ENCODE data around the gene TOLLIP. TPM values are rescaled to one million over a fixed set of nuclear protein-coding genes. Genes with fewer than 3 reads are reported as not detected.

TOLLIP gene
- total RNA-seq, 4 donors from 2014 or later, result 49.8 to 91.7 (median 85.0) TPM

GRCh38 chr11:1228101-1228821, 81.2 kb downstream of the TOLLIP start:
- Histone ChIP-seq H3K4me3 (no peak overlapping the region), H3K9me3 (no peaks in the 10 kb centered on the region), H3K27ac (no peak overlapping the region), H3K36me3 (no peaks in the 10 kb centered on the region), H3K4me1 (no peaks in the 10 kb centered on the region), H3K27me3 (peaks cover 10 to 34% (median 30%) of the 10 kb centered on the region in 3 donors)
- in situ Hi-C loops (cut with MboI; ENCODE audit: low sequenced_read_pairs in 4 of 4), result no loop called here
- TF ChIP-seq, protein P1, sequence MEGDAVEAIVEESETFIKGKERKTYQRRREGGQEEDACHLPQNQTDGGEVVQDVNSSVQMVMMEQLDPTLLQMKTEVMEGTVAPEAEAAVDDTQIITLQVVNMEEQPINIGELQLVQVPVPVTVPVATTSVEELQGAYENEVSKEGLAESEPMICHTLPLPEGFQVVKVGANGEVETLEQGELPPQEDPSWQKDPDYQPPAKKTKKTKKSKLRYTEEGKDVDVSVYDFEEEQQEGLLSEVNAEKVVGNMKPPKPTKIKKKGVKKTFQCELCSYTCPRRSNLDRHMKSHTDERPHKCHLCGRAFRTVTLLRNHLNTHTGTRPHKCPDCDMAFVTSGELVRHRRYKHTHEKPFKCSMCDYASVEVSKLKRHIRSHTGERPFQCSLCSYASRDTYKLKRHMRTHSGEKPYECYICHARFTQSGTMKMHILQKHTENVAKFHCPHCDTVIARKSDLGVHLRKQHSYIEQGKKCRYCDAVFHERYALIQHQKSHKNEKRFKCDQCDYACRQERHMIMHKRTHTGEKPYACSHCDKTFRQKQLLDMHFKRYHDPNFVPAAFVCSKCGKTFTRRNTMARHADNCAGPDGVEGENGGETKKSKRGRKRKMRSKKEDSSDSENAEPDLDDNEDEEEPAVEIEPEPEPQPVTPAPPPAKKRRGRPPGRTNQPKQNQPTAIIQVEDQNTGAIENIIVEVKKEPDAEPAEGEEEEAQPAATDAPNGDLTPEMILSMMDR (IDR thresholded peaks at IDR 0.05 in 4 of 5, conservative IDR thresholded peaks at IDR 0.05 in 1 of 5), result no peak
- TF ChIP-seq POLR2A (IDR thresholded peaks at IDR 0.05), result no peak
- DNase-seq (no peak), ATAC-seq (no peak)
- intact Hi-C loops (cut with DNase I; ENCODE audit: low total_unique reads), result no loop called here

GRCh38 chr11:1227551-1228100, 81.8 kb downstream of the TOLLIP start:
- no peak overlapping the region for H3K4me3 ChIP-seq
- intact Hi-C loops (cut with DNase I; ENCODE audit: low total_unique reads), result no loop called here
- in situ Hi-C loops (cut with MboI; ENCODE audit: low sequenced_read_pairs in 4 of 4), result no loop called here

DNA sequence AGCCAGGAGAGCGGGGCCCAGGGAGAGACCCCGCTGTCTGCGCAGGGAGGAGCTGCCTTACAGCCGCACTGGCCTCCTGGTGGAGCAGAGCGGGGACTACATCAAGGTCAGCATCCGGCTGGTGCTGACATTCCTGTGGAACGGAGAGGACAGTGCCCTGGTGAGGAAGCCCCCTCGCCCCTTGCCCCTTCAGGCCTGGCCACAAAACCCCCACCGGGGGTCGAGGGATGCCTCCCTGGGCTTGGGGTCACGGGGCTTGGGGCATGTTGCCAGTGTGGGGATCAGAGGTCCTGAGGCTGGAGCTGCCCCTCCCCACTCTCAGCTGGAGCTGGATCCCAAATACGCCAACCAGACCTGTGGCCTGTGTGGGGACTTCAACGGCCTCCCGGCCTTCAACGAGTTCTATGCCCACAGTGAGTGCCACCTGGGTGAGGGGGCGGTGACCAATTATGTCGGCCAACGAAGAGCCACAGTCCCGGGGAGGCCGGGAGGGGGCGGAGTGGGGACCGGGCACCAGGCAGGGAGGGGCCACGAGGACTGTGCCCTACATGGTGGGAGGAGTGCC, 82.4 kb downstream of the TOLLIP start:
- peaks cover 17 to 46% (median 42%) of the 10 kb centered on the region in 3 donors for H3K27me3 ChIP-seq
- H3K36me3 ChIP-seq, result no peaks in the 10 kb centered on the region
- in situ Hi-C loops (cut with MboI; ENCODE audit: low sequenced_read_pairs in 4 of 4) (no loop called here), intact Hi-C loops (cut with DNase I; ENCODE audit: low total_unique reads) (no loop called here)
- TF ChIP-seq, protein P1 (IDR thresholded peaks at IDR 0.05 in 4 of 5, conservative IDR thresholded peaks at IDR 0.05 in 1 of 5), result no peak
- TF ChIP-seq POLR2A (IDR thresholded peaks at IDR 0.05), result no peak
- no peak overlapping the region for H3K4me3 ChIP-seq
- H3K9me3 ChIP-seq, result no peaks in the 10 kb centered on the region
- ATAC-seq, result no peak
- DNase-seq, result no peak
- H3K4me1 ChIP-seq, result no peaks in the 10 kb centered on the region
- H3K27ac ChIP-seq, result no peak overlapping the region

More at GRCh38 chr11:1227551-1228100, 81.8 kb downstream of the TOLLIP start:
- no peak for TF ChIP-seq POLR2A (IDR thresholded peaks at IDR 0.05)
- TF ChIP-seq, protein P1 (IDR thresholded peaks at IDR 0.05 in 4 of 5, conservative IDR thresholded peaks at IDR 0.05 in 1 of 5), result no peak
- no peaks in the 10 kb centered on the region for H3K4me1 ChIP-seq
- H3K36me3 ChIP-seq, result no peaks in the 10 kb centered on the region
- DNase-seq (no peak), ATAC-seq (no peak)
- H3K9me3 ChIP-seq, result no peaks in the 10 kb centered on the region
- no peak overlapping the region for H3K27ac ChIP-seq
- peaks cover 14 to 40% (median 36%) of the 10 kb centered on the region in 3 donors for H3K27me3 ChIP-seq

DNA sequence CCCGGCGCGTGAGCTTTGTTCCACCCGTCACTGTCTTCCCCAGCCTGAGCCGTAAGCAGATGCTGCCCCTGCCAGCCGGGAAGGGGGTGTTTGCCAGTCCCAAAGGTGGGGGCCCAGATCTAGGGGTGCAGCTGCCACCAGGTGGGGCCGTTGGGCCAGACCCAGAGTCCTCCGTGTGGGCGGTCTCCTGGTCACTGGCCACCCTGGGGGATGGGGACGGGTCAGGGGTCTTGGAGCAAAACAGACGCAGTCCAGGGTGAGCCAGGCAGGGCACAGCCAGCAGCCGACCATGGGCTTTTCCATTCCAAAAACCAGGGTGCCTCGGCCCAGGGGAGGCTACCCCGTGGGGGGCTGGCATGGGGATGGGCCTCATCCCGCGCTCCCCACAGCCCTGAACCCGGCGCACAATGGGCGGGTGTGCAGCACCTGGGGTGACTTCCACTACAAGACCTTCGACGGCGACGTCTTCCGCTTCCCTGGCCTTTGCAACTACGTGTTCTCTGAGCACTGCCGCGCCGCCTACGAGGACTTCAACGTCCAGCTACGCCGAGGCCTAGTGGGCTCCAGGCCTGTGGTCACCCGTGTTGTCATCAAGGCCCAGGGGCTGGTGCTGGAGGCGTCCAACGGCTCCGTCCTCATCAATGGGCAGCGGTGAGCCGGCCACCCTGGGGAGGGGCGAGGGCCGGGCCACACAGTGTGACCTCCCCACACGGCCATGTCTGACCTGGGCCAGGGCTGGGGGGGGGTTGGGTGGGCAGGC, 83.0 kb downstream of the TOLLIP start:
- in situ Hi-C loops (cut with MboI; ENCODE audit: low sequenced_read_pairs in 4 of 4) (no loop called here), intact Hi-C loops (cut with DNase I; ENCODE audit: low total_unique reads) (no loop called here)
- H3K9me3 ChIP-seq, result no peaks in the 10 kb centered on the region
- no peaks in the 10 kb centered on the region for H3K36me3 ChIP-seq
- ATAC-seq (no peak), DNase-seq (no peak)
- no peak overlapping the region for H3K4me3 ChIP-seq
- TF ChIP-seq, protein P1 (IDR thresholded peaks at IDR 0.05 in 4 of 5, conservative IDR thresholded peaks at IDR 0.05 in 1 of 5), result no peak
- no peak for TF ChIP-seq POLR2A (IDR thresholded peaks at IDR 0.05)
- H3K27me3 ChIP-seq, result peaks cover 22 to 48% (median 48%) of the 10 kb centered on the region in 3 donors
- no peaks in the 10 kb centered on the region for H3K4me1 ChIP-seq
- H3K27ac ChIP-seq, result no peak overlapping the region
